Activated naive CD8-positive, alpha-beta T cell treated with anti-CD3 and anti-CD28 coated beads, Interleukin-2, amount 10 ng/mL, durations not matched to agents 7 days and 5 days (primary cell): Measurements from ENCODE around the gene LAMC1. TPM values are rescaled to one million over a fixed set of nuclear protein-coding genes. Genes with fewer than 3 reads are reported as not detected.

Experiments used
- ATAC-seq: fragments of 150-1000 bp; cut with Tn5 transposase; one replicate; pipeline ENCODE4 v1.10.0; 2021; ENCODE audit warnings: low read depth, moderate library complexity
- POLR2A ChIA-PET: fragments of 350-600 bp; sonication (Branson Sonifier 250); formaldehyde crosslinking; loops from one replicate; lab custom pipeline; 2021; ENCODE audit warnings: antibody characterized with exemption; lab: Charles Lee
- DNase-seq: peaks from one replicate; pipeline ENCODE4 v3.0.0; 2021
- H3K27ac Mint-ChIP-seq: one replicate; pipeline ENCODE4 v1.8.0; 2022; ENCODE audit warnings: mild to moderate bottlenecking, mixed read lengths
- H3K27me3 Mint-ChIP-seq: one replicate; pipeline ENCODE4 v1.8.0; 2022; ENCODE audit warnings: mild to moderate bottlenecking, moderate library complexity, mixed read lengths
- H3K36me3 Mint-ChIP-seq: one replicate; pipeline ENCODE4 v1.8.0; 2021; ENCODE audit warnings: mild to moderate bottlenecking, mixed read lengths
- H3K4me1 Mint-ChIP-seq: one replicate; pipeline ENCODE4 v1.8.0; 2021; ENCODE audit warnings: mixed read lengths
- H3K4me3 Mint-ChIP-seq: one replicate; pipeline ENCODE4 v1.8.0; 2022; ENCODE audit warnings: mild to moderate bottlenecking, moderate library complexity, mixed read lengths
- H3K9me3 Mint-ChIP-seq: one replicate; pipeline ENCODE4 v1.8.0; 2021; ENCODE audit warnings: mixed read lengths
- total RNA-seq, 2 experiments: library from RNA; stranded (reverse); gene quantifications; one replicate each; pipeline ENCODE4 v1.2.3, GENCODE V29; 2021

Gene LAMC1
- total RNA-seq, 2 experiments from 2014 or later: 0.17 to 0.97 TPM

GRCh38 chr1:183179033-183179432, 155.8 kb downstream of the LAMC1 start:
- H3K4me3 Mint-ChIP-seq: no peak overlapping the region
- DNase-seq (no peak), ATAC-seq (no peak)
- peaks cover 15% of the 10 kb centered on the region for H3K27me3 Mint-ChIP-seq
- H3K36me3 Mint-ChIP-seq: no peaks in the 10 kb centered on the region
- POLR2A ChIA-PET: no interaction called here
- H3K27ac Mint-ChIP-seq: no peak overlapping the region
- H3K4me1 Mint-ChIP-seq: peaks cover 2% of the 10 kb centered on the region
- H3K9me3 Mint-ChIP-seq: no peaks in the 10 kb centered on the region

- POLR2A ChIA-PET: no interaction called here
- DNase-seq: no peak
- peaks cover 2% of the 10 kb centered on the region for H3K4me1 Mint-ChIP-seq
- no peaks in the 10 kb centered on the region for H3K9me3 Mint-ChIP-seq
- peaks cover 9% of the 10 kb centered on the region for H3K27me3 Mint-ChIP-seq
- ATAC-seq: no peak
- no peaks in the 10 kb centered on the region for H3K36me3 Mint-ChIP-seq
- H3K4me3 Mint-ChIP-seq: no peak overlapping the region
- no peak overlapping the region for H3K27ac Mint-ChIP-seq
Observed at GRCh38 chr1:183180218-183180617, 157.0 kb downstream of the LAMC1 start.

GRCh38 chr1:183180634-183181056, 157.4 kb downstream of the LAMC1 start:
- POLR2A ChIA-PET: no interaction called here
- ATAC-seq (no peak), DNase-seq (no peak)
- H3K9me3 Mint-ChIP-seq: no peaks in the 10 kb centered on the region
- H3K4me3 Mint-ChIP-seq: no peak overlapping the region
- H3K27me3 Mint-ChIP-seq: peaks cover 13% of the 10 kb centered on the region
- no peak overlapping the region for H3K27ac Mint-ChIP-seq
- H3K36me3 Mint-ChIP-seq: no peaks in the 10 kb centered on the region
- H3K4me1 Mint-ChIP-seq: peaks cover 2% of the 10 kb centered on the region

GRCh38 chr1:183185941-183186490, 162.8 kb downstream of the LAMC1 start, which contains the start of gene LAMC2:
Gene LAMC2, plus strand, starts transcription at chr1:183186264. Its CDS starts 89 bp downstream, at chr1:183186353.
- Mint-ChIP-seq H3K9me3 (no peaks in the 10 kb centered on the region), H3K27ac (no peak within 1 kb of the TSS), H3K36me3 (no peaks in the 10 kb centered on the region), H3K4me3 (peak within 1 kb of the TSS; percentile 23), H3K4me1 (peaks cover 2% of the 10 kb centered on the region), H3K27me3 (peaks cover 38% of the 10 kb centered on the region)
- DNase-seq (peak; percentile 32), ATAC-seq (peak; percentile 52)
- POLR2A ChIA-PET: no interaction called here

GRCh38 chr1:183186841-183187240, 163.6 kb downstream of the LAMC1 start:
- Mint-ChIP-seq H3K4me1 (peaks cover 2% of the 10 kb centered on the region), H3K27me3 (peaks cover 44% of the 10 kb centered on the region), H3K4me3 (no peak overlapping the region), H3K36me3 (no peaks in the 10 kb centered on the region), H3K9me3 (no peaks in the 10 kb centered on the region), H3K27ac (no peak overlapping the region)
- no peak for ATAC-seq
- no peak for DNase-seq
- POLR2A ChIA-PET: no interaction called here

GRCh38 chr1:183188240-183188639, 165.0 kb downstream of the LAMC1 start:
- ATAC-seq (no peak), DNase-seq (no peak)
- POLR2A ChIA-PET: interaction anchor here (1.4 kb wide), 1 partner anchor 31 kb away, joined by 3 read pairs; no protein-coding TSS in a partner anchor
- H3K9me3 Mint-ChIP-seq: no peaks in the 10 kb centered on the region
- H3K36me3 Mint-ChIP-seq: no peaks in the 10 kb centered on the region
- no peak overlapping the region for H3K4me3 Mint-ChIP-seq
- H3K4me1 Mint-ChIP-seq: peaks cover 2% of the 10 kb centered on the region
- peaks cover 51% of the 10 kb centered on the region for H3K27me3 Mint-ChIP-seq
- H3K27ac Mint-ChIP-seq: no peak overlapping the region

GRCh38 chr1:183191833-183192232, 168.6 kb downstream of the LAMC1 start:
- Mint-ChIP-seq H3K4me1 (peaks cover 14% of the 10 kb centered on the region), H3K4me3 (no peak overlapping the region), H3K36me3 (no peaks in the 10 kb centered on the region), H3K27ac (no peak overlapping the region), H3K9me3 (no peaks in the 10 kb centered on the region), H3K27me3 (peaks cover 43% of the 10 kb centered on the region)
- POLR2A ChIA-PET: no interaction called here
- DNase-seq (no peak), ATAC-seq (no peak)

GRCh38 chr1:183193963-183194525, 170.8 kb downstream of the LAMC1 start:
- H3K27ac Mint-ChIP-seq: no peak overlapping the region
- POLR2A ChIA-PET: no interaction called here
- no peaks in the 10 kb centered on the region for H3K9me3 Mint-ChIP-seq
- no peak overlapping the region for H3K4me3 Mint-ChIP-seq
- no peak for DNase-seq
- peaks cover 35% of the 10 kb centered on the region for H3K27me3 Mint-ChIP-seq
- no peaks in the 10 kb centered on the region for H3K36me3 Mint-ChIP-seq
- no peak for ATAC-seq
- peaks cover 14% of the 10 kb centered on the region for H3K4me1 Mint-ChIP-seq

GRCh38 chr1:183194527-183195141, 171.4 kb downstream of the LAMC1 start:
- ATAC-seq: peak; percentile 96
- H3K4me3 Mint-ChIP-seq: peak overlapping the region; percentile 75
- H3K4me1 Mint-ChIP-seq: peaks cover 14% of the 10 kb centered on the region
- POLR2A ChIA-PET: no interaction called here
- H3K27me3 Mint-ChIP-seq: peaks cover 31% of the 10 kb centered on the region
- DNase-seq: no peak
- H3K9me3 Mint-ChIP-seq: no peaks in the 10 kb centered on the region
- H3K27ac Mint-ChIP-seq: peak overlapping the region; percentile 59
- no peaks in the 10 kb centered on the region for H3K36me3 Mint-ChIP-seq

GRCh38 chr1:183195142-183195574, 171.9 kb downstream of the LAMC1 start:
- H3K27me3 Mint-ChIP-seq: peaks cover 29% of the 10 kb centered on the region
- no peaks in the 10 kb centered on the region for H3K36me3 Mint-ChIP-seq
- POLR2A ChIA-PET: no interaction called here
- no peaks in the 10 kb centered on the region for H3K9me3 Mint-ChIP-seq
- DNase-seq: peak; percentile 40
- peak overlapping the region; percentile 75 for H3K4me3 Mint-ChIP-seq
- peak overlapping the region; percentile 59 for H3K27ac Mint-ChIP-seq
- peak; percentile 46 for ATAC-seq
- H3K4me1 Mint-ChIP-seq: peaks cover 14% of the 10 kb centered on the region

Other genes starting within 250 kb of the LAMC1 start
- 1 to 10 TPM; 5.6 to 6.2 TPM for gene NPL, start 233.6 kb upstream of the LAMC1 start, total RNA-seq
- 100 to 1,000 TPM; 176 to 180 TPM for gene DHX9, start 184.1 kb upstream of the LAMC1 start, total RNA-seq
- gene SHCBP1L, start 70.3 kb upstream of the LAMC1 start, total RNA-seq: not detected
- not detected for gene LAMC2, start 162.8 kb downstream of the LAMC1 start, total RNA-seq